NCI-H446 treated with DMSO at 0.1 percent for 48 hours (cell line): ENCODE results near the gene APOF.
A peak's percentile ranks its signal among the peaks of the same experiment; 100 is the strongest.
"Not testable (repeated sequence)": the region's sequence is repeated elsewhere in the genome, so short reads cannot be mapped to it uniquely, and the experiment has no call there.

Experiments
- DNase-seq: peaks from one replicate; lab custom pipeline; 2025; lab: John Stamatoyannopoulos, UW

The APOF gene

GRCh38 chr12:56332512-56333196 is 30.0 kb downstream of the APOF start:
- DNase-seq: no peak

DNA sequence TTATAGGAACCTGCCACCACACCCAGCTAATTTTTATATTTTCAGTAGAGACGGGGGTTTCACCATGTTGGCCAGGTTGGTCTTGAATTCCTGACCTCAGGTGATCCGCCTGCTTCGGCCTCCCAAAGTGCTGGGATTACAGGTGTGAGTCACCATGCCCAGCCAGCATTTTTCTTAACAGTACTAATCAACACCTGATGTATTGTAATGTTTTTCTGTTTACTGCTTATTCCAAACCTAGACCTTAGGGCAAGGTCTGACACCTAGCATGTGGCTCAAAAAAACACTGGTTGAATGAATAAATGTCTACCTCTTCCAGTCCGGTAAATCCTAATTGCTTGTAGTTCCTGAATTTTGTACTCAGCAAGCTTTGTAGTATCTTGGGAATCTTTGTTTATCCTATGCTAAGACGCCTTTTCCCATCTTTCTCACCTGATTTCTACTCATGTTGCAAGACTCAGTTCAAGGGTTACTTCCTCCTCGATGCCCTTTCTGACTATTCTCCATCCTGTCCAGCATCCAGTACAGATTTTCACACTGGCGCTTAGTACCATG is 31.6 kb downstream of the APOF start:
- no peak for DNase-seq

DNA sequence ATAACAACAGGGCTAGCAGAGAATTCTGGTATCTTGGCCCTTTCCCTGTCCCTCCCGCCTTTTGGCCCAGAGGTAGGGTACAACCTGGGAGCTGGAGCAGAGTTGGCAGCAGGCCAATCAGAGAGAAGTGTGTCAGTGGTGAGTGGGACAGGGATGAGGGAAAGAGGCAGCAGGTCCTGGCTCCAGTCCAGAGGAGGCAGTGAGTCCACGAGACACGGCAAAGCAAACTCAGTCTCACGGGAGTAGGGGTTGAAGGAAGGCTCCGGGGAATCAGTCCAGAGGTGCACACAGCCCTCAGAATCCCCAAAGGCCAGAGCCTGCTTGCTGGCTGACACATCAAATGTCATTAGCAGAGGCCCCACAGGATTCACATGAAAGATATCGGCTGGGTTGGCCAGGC is 36.1 kb downstream of the APOF start:
- DNase-seq: no peak

GRCh38 chr12:56326126-56326525 is 36.5 kb downstream of the APOF start:
- no peak for DNase-seq

DNA sequence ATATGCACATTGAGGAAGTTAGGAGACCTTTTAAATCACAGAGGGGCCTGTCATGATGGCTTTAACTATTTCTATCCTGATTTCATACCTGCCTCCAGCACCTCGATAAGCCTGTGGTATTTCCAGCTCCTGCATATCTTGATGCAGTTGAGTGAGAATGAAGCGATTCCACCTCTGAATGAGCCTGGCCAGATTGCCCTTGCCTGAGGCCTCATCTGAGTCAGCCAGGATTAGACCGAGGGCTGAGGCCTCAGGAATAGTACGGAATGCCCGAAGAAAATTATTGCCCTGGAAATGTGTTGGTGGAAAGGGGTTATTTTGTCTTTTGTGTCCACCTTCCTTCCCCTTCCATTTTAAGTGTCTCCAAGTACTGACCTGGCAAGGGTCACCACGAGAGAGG is 38.5 kb downstream of the APOF start:
- DNase-seq: no peak

DNA sequence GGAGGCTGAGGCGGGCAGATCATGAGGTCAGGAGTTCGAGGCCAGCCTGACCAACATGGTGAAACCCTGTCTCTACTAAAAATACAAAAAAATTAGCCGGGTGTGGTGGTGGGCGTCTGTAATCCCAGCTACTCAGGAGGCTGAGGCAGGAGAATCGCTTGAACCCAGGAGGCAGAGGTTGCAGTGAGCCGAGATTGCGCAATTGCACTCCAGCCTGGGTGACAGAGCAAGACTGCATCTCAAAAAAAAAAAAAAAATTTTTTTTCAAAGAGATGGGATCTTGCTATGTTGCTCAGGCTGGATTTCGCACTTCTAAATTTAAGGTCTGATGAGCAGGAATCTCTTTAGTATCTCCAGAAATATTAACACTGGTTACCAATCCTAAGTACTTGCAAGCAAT is 41.0 kb downstream of the APOF start:
- not testable (repeated sequence) for DNase-seq

DNA sequence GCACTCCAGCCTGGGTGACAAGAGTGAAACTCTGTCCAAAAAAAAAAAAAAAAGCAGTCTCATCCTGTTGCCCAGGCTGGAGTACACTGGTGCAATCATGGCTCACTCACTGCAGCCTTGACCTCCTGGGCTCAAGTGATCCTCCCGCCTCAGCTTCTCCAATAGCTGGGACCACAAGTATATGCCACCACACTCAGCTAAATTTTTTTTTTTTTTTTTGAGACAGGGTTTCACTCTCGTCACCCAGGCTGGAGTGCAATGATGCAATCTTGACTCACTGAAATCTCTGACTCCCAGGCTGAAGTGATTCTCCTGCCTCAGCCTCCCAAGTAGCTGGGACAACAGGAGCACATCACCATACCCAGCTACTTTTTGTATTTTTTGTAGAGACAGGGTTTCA is 41.6 kb downstream of the APOF start:
- DNase-seq: no peak

- no peak for DNase-seq
These were observed 45.0 kb downstream of the APOF start for GRCh38 chr12:56317675-56318074.

DNA sequence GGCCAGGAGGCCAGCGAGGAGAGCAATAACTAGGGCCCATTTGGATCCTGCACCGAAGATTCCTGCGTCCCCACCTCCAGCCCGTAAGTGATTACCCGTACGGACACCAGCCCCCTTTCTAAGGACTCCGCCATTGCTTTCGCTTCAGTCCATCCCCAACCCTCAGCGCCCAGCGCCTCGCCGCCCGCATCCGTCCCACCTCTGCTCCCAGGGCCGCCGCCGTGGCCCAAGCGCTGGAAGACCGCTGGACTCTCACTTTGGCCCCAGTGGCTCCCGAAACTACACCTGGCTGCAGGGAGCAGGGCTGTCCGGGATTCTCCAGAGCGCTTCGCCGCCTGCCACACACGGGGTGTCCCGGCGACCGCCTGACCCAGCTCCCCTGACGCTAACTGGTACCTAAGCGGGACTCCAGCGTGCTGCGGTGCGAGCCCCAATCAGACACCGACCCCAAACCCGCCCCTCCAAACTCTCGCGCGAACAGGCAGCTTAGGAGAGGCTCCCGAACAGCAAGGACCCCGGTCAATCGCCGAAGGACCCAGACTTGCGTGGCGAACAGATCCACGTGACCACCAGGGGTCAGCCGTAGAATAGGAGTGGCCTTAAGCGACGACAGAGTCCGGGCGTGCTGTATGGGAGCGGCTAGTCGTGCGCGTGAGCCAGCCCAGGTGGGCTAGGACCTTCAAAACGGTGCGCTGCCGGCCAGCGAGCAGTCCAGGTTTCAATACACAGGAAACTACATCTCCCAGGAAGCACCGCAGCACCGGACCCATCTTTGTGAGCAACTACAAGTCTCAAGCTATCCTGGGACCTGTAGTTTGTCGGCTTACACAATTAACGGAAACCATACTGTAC is 46.8 kb downstream of the APOF start, which contains the start of gene CNPY2:
CNPY2 (minus strand) TSS at position 367 of the 852 bp plus-strand sequence. CDS start 771 bp downstream, outside the sequence.
- DNase-seq: peak; percentile 93

GRCh38 chr12:56315249-56315621 is 47.4 kb downstream of the APOF start:
- no peak for DNase-seq

DNA sequence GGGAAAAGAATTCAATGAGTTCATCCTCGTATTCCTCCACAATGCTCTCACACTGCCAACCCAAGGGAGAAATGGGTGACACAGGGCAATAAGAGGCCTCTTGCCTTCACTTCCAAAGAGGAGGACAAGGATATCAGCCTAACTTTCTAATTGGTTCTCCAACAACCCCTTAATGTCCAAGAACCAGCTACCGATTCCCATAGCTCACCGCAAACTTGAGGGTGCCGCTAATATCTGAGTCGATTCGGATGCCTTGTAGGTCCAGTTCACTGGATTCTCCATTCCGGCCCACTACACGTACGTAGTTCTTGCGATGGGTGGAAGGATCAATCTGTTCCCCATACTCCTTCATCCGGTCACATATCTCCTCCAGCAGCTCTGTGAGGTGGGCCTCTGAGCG is 51.7 kb downstream of the APOF start:
- no peak for DNase-seq
